Nephron (organoid): ENCODE measurements around the gene BRD2.

Source experiments
- H3K27ac Mint-ChIP-seq, 3 experiments: 2 replicates each; pipeline ENCODE4 v1.8.0; 2020; ENCODE audit warnings: mixed read lengths in 3 of 3, mild to moderate bottlenecking in 2 of 3, moderate library complexity in 1 of 3
- H3K27me3 Mint-ChIP-seq: 2 replicates; pipeline ENCODE4 v1.8.0; 2021; ENCODE audit warnings: low read depth, mild to moderate bottlenecking, moderate library complexity, mixed read lengths
- H3K36me3 Mint-ChIP-seq: 2 replicates; pipeline ENCODE4 v1.8.0; 2020; ENCODE audit warnings: low read depth, mixed read lengths
- H3K4me1 Mint-ChIP-seq: 2 replicates; pipeline ENCODE4 v1.8.0; 2020; ENCODE audit warnings: mixed read lengths
- H3K4me3 Mint-ChIP-seq, 3 experiments: 2 replicates each; pipeline ENCODE4 v1.8.0; 2020; ENCODE audit warnings: mild to moderate bottlenecking in 3 of 3, mixed read lengths in 3 of 3, moderate library complexity in 2 of 3
- H3K9me3 Mint-ChIP-seq: 2 replicates; pipeline ENCODE4 v1.8.0; 2020; ENCODE audit warnings: mixed read lengths
- TF ChIP-seq, protein P1 (sequence below), 3 experiments: fragments of 200-600 bp; sonication (generic); IDR thresholded peaks; one replicate each; pipeline ENCODE4 v1.5.0; 2021; ENCODE audit warnings: antibody characterized with exemption in 3 of 3; ENCODE audit not compliant: unreplicated experiment in 3 of 3

The BRD2 gene

DNA sequence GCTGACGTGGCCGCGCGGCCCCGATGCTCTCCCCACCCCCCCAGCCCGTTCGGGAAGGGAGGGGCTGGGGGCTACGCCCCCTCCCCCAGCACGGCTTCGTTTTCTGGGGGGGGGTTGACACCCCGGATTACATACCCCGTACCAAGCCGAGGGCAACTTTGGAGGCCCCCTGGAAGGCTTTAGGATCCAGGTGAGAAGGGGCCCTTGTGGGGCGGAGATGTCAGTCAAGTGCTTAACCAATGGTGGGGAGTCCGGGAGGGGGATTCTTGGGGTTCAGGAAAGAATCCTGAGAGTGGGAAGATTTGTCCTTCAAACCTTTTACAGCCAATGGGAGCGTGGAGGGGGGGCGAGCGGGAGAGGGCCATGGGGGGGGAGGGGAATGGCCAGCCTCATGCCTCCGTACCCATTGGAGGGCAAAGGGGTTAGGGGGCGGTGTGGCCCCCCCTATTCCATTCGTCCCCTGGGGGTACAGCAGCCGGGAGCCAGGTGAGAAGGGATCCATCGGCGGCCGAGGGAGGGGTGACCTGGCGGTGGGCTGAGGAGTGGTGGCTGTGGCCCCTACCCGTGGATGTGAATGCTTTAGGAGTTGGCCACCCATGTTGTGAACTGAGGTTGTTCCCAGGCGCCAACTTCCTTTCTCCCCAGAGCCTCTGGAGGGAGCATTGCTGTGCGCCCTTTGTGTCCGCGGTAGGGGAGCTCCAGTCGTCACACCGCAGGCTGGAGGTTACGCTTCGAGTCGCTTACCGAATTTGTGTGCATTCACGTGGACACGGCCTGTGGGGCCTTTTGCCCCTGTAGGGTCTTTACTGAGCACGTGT, 682 bp downstream of the BRD2 start:
- peak overlapping the region; percentile 100 for H3K27ac Mint-ChIP-seq
- peaks cover 21% of the 10 kb centered on the region for H3K4me1 Mint-ChIP-seq
- H3K27me3 Mint-ChIP-seq = no peaks in the 10 kb centered on the region
- H3K9me3 Mint-ChIP-seq = no peaks in the 10 kb centered on the region
- H3K36me3 Mint-ChIP-seq = peaks cover 20% of the 10 kb centered on the region
- TF ChIP-seq, protein P1, sequence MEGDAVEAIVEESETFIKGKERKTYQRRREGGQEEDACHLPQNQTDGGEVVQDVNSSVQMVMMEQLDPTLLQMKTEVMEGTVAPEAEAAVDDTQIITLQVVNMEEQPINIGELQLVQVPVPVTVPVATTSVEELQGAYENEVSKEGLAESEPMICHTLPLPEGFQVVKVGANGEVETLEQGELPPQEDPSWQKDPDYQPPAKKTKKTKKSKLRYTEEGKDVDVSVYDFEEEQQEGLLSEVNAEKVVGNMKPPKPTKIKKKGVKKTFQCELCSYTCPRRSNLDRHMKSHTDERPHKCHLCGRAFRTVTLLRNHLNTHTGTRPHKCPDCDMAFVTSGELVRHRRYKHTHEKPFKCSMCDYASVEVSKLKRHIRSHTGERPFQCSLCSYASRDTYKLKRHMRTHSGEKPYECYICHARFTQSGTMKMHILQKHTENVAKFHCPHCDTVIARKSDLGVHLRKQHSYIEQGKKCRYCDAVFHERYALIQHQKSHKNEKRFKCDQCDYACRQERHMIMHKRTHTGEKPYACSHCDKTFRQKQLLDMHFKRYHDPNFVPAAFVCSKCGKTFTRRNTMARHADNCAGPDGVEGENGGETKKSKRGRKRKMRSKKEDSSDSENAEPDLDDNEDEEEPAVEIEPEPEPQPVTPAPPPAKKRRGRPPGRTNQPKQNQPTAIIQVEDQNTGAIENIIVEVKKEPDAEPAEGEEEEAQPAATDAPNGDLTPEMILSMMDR (IDR thresholded peaks at IDR 0.05; ENCODE audit: unreplicated experiment in 3 of 3) = no peak
- H3K4me3 Mint-ChIP-seq = peak overlapping the region; percentile 91 to 99 (median 92)

DNA sequence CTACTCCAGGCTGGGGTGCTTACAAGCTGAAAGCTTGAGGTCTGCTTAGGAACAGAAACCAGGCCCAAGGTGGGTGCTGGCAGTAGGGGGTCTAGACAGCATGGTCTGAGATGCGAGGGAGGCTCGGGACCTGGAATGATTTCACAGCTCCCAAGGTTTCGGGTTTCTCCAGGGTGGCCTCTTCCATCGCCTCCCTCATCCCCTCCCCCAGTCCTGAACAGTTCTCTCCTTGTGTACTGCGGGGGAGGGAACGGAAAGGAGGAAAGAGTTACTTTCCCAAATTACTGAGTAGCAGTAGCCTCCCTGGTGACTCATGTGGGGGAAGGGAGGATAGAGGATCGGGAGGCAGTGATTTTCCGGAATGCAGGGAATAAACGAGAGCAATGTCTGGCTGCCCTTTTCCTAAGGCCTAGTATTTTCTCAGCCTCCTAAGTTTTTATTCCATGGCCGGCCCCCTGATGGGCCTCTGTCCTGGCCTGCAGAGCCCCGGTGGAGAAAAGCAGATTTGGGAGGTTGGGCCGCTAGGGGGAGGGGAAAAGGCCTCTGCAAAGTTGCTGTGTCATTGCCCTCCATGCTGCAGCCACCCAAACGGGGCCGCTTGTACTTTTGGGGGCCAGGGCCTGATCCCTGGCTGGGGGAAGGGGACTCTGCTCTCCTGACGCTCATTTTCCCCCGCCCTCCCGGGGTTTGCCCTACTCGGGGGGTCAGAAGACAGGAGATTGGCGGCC, 1.5 kb downstream of the BRD2 start:
- TF ChIP-seq, protein P1 (IDR thresholded peaks at IDR 0.05; ENCODE audit: unreplicated experiment in 3 of 3) = peak in 2 of 3 experiments; percentile 9 to 40
- Mint-ChIP-seq H3K4me1 (peaks cover 25% of the 10 kb centered on the region), H3K9me3 (no peaks in the 10 kb centered on the region), H3K4me3 (peak overlapping the region; percentile 91 to 99 (median 92)), H3K36me3 (peaks cover 28% of the 10 kb centered on the region), H3K27ac (peak overlapping the region; percentile 100), H3K27me3 (no peaks in the 10 kb centered on the region)

DNA sequence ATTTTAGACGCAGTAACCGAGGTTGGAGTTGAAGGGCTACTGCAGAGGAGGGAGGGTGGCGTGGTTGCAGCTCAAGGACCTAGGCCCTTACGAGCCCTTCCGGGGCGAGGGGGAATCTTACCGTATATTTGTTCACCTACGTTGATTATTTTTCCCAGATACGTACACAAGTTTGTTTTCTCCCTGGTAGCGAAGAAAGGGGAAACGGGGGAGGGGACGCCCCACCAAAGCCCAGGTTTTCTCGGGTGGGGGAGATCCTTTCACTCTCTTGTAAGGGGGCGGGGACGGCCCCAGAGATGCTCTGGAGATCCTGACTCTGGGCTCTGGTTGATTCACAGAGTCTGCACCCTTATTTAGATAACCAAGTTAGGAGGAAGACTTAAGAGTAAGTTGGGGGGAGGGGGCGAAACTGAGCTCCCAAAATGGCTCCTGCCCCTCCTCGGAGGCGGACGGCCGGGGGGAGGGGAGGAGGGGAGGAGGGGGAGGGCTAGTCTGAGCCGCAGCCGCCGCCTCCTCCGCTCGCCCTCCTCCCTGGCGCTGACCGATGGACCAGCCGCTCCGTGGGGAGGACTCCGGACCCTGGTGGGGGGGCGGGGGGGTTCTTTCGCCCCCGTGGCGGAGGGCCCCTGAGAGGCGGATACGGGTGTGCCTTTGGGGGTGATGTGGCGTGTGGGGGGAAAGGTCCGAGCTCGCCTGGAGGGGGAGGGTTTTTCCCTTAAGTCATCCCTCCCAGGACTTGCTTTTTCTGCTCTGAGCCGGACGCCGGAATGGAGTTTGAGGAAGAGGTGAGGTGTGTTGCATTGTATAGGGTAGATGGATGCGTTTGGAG, 2.2 kb downstream of the BRD2 start:
- Mint-ChIP-seq H3K27ac (peak overlapping the region; percentile 100), H3K27me3 (no peaks in the 10 kb centered on the region), H3K4me1 (peaks cover 28% of the 10 kb centered on the region), H3K4me3 (peak overlapping the region; percentile 92 to 99 (median 95)), H3K36me3 (peaks cover 36% of the 10 kb centered on the region), H3K9me3 (no peaks in the 10 kb centered on the region)
- TF ChIP-seq, protein P1 (IDR thresholded peaks at IDR 0.05; ENCODE audit: unreplicated experiment in 3 of 3) = no peak

DNA sequence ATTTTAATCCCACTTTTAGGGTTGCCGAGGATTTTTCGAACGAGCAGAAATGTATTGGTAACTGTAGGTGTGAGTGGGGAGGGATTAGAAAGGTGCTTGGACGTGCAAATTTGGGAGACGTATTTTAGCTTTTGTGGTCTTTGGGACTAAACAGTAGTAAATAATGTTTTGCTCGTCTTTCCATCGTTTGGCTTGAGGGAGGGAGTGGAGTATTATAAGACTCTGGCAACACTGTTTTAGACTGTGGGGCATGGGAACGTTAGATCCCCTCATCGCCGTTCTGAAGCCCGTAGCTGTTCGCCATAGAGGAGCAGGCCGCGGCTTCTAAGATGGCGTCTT, 2.8 kb downstream of the BRD2 start:
- TF ChIP-seq, protein P1 (IDR thresholded peaks at IDR 0.05; ENCODE audit: unreplicated experiment in 3 of 3) = no peak
- Mint-ChIP-seq H3K9me3 (no peaks in the 10 kb centered on the region), H3K36me3 (peaks cover 42% of the 10 kb centered on the region), H3K4me3 (peak overlapping the region; percentile 92 to 98 (median 95)), H3K4me1 (peaks cover 29% of the 10 kb centered on the region), H3K27ac (peak overlapping the region; percentile 100), H3K27me3 (no peaks in the 10 kb centered on the region)

DNA sequence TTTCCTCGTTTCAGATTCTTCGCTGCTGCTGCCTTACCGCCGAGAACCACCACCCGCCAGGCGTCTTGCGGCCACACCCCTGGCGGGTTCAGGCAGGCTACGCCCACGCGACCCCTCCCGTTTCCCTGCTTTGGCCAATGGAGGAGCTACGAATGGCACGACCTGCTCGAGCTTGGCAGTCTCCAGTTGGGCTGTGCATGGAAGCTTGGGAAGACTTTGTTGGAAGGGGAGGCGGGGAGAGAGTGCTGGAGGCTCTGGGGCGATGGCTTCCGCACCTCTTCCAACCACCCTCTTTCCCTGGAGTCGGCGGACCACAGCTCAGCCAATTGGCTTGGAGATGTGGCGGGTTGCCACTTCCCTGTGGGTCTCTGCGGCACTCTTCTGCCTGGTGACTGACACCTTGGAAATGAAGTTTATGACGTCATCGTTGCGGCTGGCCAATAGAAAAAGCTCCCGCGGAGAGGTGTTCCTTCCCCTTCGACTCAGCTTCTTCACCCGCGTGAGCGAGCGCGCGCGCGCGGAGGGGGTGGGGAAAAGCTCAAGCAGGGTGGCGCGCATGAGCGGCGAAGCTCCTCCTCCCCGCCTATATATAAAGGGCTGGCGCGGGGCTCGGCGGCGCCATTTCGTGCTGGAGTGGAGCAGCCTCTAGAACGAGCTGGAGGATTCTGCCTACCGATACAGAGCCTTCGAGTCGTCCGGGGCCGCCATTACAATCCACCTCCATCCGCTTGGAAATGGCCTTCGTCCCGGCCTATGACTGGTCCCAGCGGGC, 3.4 kb downstream of the BRD2 start:
- H3K9me3 Mint-ChIP-seq = no peaks in the 10 kb centered on the region
- H3K36me3 Mint-ChIP-seq = peaks cover 47% of the 10 kb centered on the region

More for the DNA sequence above, 3.4 kb downstream of the BRD2 start:
- Mint-ChIP-seq H3K4me3 (peak overlapping the region; percentile 92 to 98 (median 95)), H3K27ac (peak overlapping the region; percentile 100), H3K27me3 (no peaks in the 10 kb centered on the region), H3K4me1 (peaks cover 31% of the 10 kb centered on the region)
- TF ChIP-seq, protein P1 (IDR thresholded peaks at IDR 0.05; ENCODE audit: unreplicated experiment in 3 of 3) = no peak
